GM21528 (cell line): ENCODE results near the gene TP53I11.

Source experiments
- ATAC-seq: cut with Tn5 transposase; IDR thresholded peaks from one replicate; pipeline ENCODE4 v1.9.1; 2021; ENCODE audit warnings: mild to moderate bottlenecking, moderate library complexity; ENCODE audit not compliant: unreplicated experiment, low FRiP score

The TP53I11 gene

GRCh38 chr11:44950625-44951476 lies at the start of gene TP53I11:
TSS of gene TP53I11 (minus strand) at chr11:44950883. CDS start at chr11:44938335, 12,548 bp downstream.
- no peak for ATAC-seq

- no peak for ATAC-seq
Measured at GRCh38 chr11:44999068-44999467, 48.4 kb upstream of the TP53I11 start.

- ATAC-seq, result no peak
Measured at GRCh38 chr11:44998051-44998450, 47.4 kb upstream of the TP53I11 start.

GRCh38 chr11:44997566-44997965 lies 46.9 kb upstream of the TP53I11 start:
- no peak for ATAC-seq

GRCh38 chr11:44994753-44995152 lies 44.1 kb upstream of the TP53I11 start:
- no peak for ATAC-seq

- ATAC-seq, result no peak
Measured at GRCh38 chr11:44993971-44994704, 43.5 kb upstream of the TP53I11 start.

GRCh38 chr11:44992774-44993173 lies 42.1 kb upstream of the TP53I11 start:
- ATAC-seq, result no peak

- no peak for ATAC-seq
Measured at GRCh38 chr11:44992181-44992582, 41.5 kb upstream of the TP53I11 start.

GRCh38 chr11:44990665-44991064 lies 40.0 kb upstream of the TP53I11 start:
- ATAC-seq, result no peak

GRCh38 chr11:44989831-44990566 lies 39.3 kb upstream of the TP53I11 start:
- ATAC-seq, result no peak

GRCh38 chr11:44988981-44989635 lies 38.4 kb upstream of the TP53I11 start:
- ATAC-seq, result no peak

GRCh38 chr11:44988111-44988510 lies 37.4 kb upstream of the TP53I11 start:
- no peak for ATAC-seq

- ATAC-seq, result no peak
Measured at GRCh38 chr11:44987506-44987905, 36.8 kb upstream of the TP53I11 start.

- no peak for ATAC-seq
Measured at GRCh38 chr11:44986315-44986714, 35.6 kb upstream of the TP53I11 start.

GRCh38 chr11:44985721-44986120 lies 35.0 kb upstream of the TP53I11 start:
- no peak for ATAC-seq

- ATAC-seq, result no peak
Measured at GRCh38 chr11:44983786-44984185, 33.1 kb upstream of the TP53I11 start.

- ATAC-seq, result no peak
Measured at GRCh38 chr11:44982496-44983062, 31.9 kb upstream of the TP53I11 start.

GRCh38 chr11:44980533-44981427 lies 30.1 kb upstream of the TP53I11 start:
- no peak for ATAC-seq
